Endothelial cell of umbilical vein (primary cell): Measurements from ENCODE around the gene CLASP2.

Experiments used
- CTCF ChIP-seq, 2 donors: IDR thresholded peaks; 1 replicate in 1 of 2; 2 replicates in 1 of 2; pipeline ENCODE4 v1.5.1; 2011; ENCODE audit warnings: low read length in 2 of 2, mild to moderate bottlenecking in 2 of 2, moderate library complexity in 2 of 2, control low read depth in 1 of 2, inconsistent platforms in 1 of 2, low read depth in 1 of 2; ENCODE audit not compliant: insufficient read depth in 1 of 2; ENCODE audit errors: extremely low read depth in 1 of 2
- EZH2 ChIP-seq: IDR thresholded peaks from 2 replicates; pipeline ENCODE4 v1.6.1; 2012; ENCODE audit warnings: borderline replicate concordance, low read depth, mild to moderate bottlenecking, moderate library complexity, low read length, inconsistent platforms; ENCODE audit not compliant: severe bottlenecking
- FOS ChIP-seq: IDR thresholded peaks from 2 replicates; pipeline ENCODE4 v1.6.1; 2011; ENCODE audit warnings: mild to moderate bottlenecking, low read length, moderate library complexity, borderline replicate concordance; ENCODE audit not compliant: insufficient read depth
- JUN ChIP-seq: IDR thresholded peaks from 2 replicates; pipeline ENCODE4 v1.6.1; 2011; ENCODE audit warnings: borderline replicate concordance, low read depth; ENCODE audit not compliant: insufficient read length, insufficient read depth
- MAX ChIP-seq: IDR thresholded peaks from 2 replicates; pipeline ENCODE4 v1.6.1; 2011; ENCODE audit not compliant: insufficient read depth, insufficient read length
- POLR2A ChIP-seq: IDR thresholded peaks from 2 replicates; pipeline ENCODE4 v1.6.1; 2012; ENCODE audit warnings: low read depth, mild to moderate bottlenecking, control low read depth, low read length

GRCh38 chr3:33724256-33724655 is 6.2 kb upstream of the CLASP2 start:
- TF ChIP-seq EZH2: no peak
- TF ChIP-seq CTCF (IDR thresholded peaks at IDR 0.05; ENCODE audit: extremely low read depth in 1 of 2, insufficient read depth in 1 of 2, low read depth in 1 of 2, low read length in 2 of 2): no peak
- no peak for TF ChIP-seq FOS
- no peak for TF ChIP-seq MAX
- TF ChIP-seq JUN: no peak
- TF ChIP-seq POLR2A: no peak
